GM12873 (cell line): ENCODE data around the gene LATS1.

ENCODE experiments used
- TF ChIP-seq, protein P1 (sequence below): IDR thresholded peaks from 2 replicates; pipeline ENCODE4 v1.5.1; 2012; ENCODE audit warnings: low read depth, mild to moderate bottlenecking, moderate library complexity, low read length, control low read depth; ENCODE audit not compliant: insufficient read depth; ENCODE audit errors: missing control alignments

Gene LATS1

DNA sequence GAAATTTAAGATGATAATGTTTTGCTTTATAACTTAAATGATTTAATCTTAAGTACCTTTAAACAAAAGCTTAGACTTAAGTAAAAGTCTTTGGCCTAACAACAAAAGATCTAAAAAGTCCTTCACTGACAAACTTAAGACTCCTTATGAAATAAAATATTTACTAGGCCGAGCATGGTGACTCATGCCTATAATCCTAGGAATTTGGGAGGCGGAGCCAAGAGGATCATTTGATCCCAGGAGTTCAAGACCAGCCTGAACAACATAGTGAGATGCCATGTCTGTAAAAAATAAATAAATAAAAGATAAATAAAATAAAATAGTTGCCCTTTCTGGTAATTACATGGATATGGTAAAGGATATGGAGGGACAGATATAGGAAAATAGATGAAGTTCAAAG is 81.8 kb downstream of the LATS1 start:
- TF ChIP-seq, protein P1, sequence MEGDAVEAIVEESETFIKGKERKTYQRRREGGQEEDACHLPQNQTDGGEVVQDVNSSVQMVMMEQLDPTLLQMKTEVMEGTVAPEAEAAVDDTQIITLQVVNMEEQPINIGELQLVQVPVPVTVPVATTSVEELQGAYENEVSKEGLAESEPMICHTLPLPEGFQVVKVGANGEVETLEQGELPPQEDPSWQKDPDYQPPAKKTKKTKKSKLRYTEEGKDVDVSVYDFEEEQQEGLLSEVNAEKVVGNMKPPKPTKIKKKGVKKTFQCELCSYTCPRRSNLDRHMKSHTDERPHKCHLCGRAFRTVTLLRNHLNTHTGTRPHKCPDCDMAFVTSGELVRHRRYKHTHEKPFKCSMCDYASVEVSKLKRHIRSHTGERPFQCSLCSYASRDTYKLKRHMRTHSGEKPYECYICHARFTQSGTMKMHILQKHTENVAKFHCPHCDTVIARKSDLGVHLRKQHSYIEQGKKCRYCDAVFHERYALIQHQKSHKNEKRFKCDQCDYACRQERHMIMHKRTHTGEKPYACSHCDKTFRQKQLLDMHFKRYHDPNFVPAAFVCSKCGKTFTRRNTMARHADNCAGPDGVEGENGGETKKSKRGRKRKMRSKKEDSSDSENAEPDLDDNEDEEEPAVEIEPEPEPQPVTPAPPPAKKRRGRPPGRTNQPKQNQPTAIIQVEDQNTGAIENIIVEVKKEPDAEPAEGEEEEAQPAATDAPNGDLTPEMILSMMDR = no peak

DNA sequence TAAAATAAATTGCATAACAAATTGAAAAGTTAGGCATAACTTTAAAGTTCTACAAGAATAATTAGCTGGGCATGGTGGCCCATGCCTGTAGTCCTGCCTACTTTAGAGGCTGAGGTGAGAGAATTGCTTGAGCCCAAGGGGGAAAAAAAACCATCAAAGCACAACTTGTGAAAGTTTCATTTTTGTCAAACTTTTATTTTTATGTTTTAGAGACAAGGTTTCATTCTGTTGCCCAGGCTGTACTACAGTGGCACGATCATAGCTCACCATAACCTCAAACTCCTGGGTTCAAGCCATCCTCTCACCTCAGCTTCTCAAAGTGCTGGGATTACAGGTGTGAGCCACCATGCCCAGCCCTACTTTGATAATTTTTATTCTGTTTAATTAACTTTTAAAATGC is 83.6 kb downstream of the LATS1 start:
- TF ChIP-seq, protein P1 = no peak

- TF ChIP-seq, protein P1 = peak; percentile 9
These were observed 88.9 kb downstream of the LATS1 start for GRCh38 chr6:149628875-149629510.

DNA sequence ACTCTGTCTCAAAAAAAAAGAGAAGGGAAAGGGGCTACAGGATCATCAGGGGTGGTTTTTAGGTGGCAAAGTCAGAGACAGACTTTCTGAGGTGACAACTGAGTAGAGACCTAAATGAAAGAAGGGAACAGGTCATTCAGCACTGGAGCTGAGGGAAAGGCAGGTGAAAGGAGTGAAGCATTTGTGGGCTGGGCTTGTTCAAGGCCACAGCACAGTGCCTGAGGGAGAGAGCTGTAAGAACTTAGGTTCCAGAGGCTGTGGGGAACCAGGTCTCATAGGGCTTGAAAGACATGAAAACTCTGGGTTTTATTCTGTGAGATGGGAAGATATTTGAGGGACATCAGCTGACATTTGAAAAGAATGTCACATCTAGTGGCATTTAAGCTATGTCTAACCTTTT is 90.2 kb downstream of the LATS1 start:
- TF ChIP-seq, protein P1 = no peak

- TF ChIP-seq, protein P1 = no peak
These were observed 102.1 kb downstream of the LATS1 start for GRCh38 chr6:149615805-149616204.

DNA sequence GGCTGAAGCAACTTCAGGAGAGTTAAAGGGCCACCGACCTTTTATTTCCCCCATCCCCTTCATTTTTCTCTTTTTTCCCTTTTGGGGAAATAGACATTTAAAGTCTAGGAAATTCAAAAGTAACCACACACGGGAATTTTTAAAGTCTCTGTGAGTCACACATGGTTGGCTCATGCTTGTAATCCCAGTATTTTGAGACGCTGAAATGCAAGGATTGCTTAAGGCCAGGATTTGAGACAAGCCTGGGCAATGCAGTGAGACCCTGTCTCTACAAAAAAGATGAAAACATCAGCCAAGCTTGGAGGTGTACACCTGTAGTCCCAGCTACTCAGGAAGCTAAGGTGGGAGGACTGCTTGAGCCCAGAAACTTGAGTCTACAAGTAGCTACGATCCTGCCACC is 103.6 kb downstream of the LATS1 start:
- TF ChIP-seq, protein P1 = no peak

DNA sequence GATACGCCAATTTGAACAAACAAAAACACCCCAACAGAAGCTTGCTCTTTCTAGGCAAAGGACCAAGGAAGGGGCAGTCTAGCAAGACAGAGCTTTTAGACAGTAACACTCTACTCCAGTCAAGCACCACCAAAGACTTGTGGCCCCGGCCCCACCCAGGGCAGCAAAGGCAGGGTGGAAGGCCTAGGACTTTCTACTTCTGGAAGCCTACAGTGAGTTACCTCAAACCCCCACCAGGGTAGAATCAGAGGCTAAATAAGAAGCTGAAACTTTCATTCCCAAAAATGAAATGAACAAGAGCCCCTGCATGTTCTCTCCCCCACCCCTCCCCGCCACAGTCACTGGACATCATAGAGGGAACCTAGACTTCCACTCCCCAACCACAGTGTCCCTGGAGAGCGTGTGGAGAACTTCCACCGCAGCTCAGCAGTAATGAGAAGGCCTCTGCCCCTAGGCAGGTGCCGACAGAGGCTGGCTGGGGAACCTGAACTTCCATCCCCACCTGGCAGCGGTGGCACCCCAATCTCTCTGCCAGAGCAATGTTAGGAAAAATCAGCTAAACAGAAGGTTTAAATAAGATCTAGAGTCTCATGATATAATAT is 109.4 kb downstream of the LATS1 start:
- TF ChIP-seq, protein P1 = peak; percentile 7
